Adrenal gland (tissue), 12 donors: ENCODE data around the gene RYR2. TPM values are rescaled to one million over a fixed set of nuclear protein-coding genes. Genes with fewer than 3 reads are reported as not detected.

Source experiments
- DNase-seq, 7 donors: peaks; one replicate each; pipeline ENCODE4 v3.0.0-alpha.2; 2019 to 2020
- H3K27ac ChIP-seq, 5 donors: fragments of 200-600 bp; sonication (generic) in 4 of 5; 1 replicate in 3 of 5; 2 replicates in 2 of 5; pipeline versions ENCODE4 v1.5.1 to v1.8.0; 2016 to 2020; ENCODE audit warnings: mild to moderate bottlenecking in 1 of 5
- H3K27me3 ChIP-seq: fragments of 200-600 bp; 2 replicates; pipeline ENCODE4 v1.8.0; 2021
- H3K36me3 ChIP-seq, 2 donors: fragments of 200-600 bp; replicated peaks in 1 of 2; 1 replicate in 1 of 2; 2 replicates in 1 of 2; pipeline versions ENCODE4 v1.5.1 to v1.8.0; 2018 to 2022
- H3K4me1 ChIP-seq, 2 donors: fragments of 200-600 bp; replicated peaks in 1 of 2; 1 replicate in 1 of 2; 2 replicates in 1 of 2; pipeline versions ENCODE4 v1.5.1 to v1.8.0; 2018 to 2021
- H3K4me3 ChIP-seq, 4 donors: fragments of 200-600 bp; sonication (generic) in 3 of 4; one replicate each; pipeline ENCODE4 v1.5.1; 2016 to 2018
- H3K9me3 ChIP-seq, 3 donors: fragments of 200-600 bp; sonication (generic) in 1 of 3; replicated peaks in 1 of 3; 1 replicate in 2 of 3; 2 replicates in 1 of 3; pipeline versions ENCODE4 v1.5.1 to v1.8.0; 2016 to 2021
- CTCF ChIP-seq, 6 experiments: fragments of 450-650 bp in 4 of 6; fragments of 200-600 bp in 2 of 6; sonication (generic) in 1 of 6; IDR thresholded peaks; 1 replicate in 5 of 6; 2 replicates in 1 of 6; pipeline versions ENCODE4 v1.5.1 to v1.8.0; 2016 to 2021; ENCODE audit warnings: antibody characterized with exemption in 6 of 6, mild to moderate bottlenecking in 2 of 6, moderate library complexity in 1 of 6
- POLR2A ChIP-seq, 2 donors: fragments of 450-650 bp; IDR thresholded peaks; one replicate each; pipeline ENCODE4 v1.6.1; 2017; ENCODE audit warnings: antibody characterized with exemption in 2 of 2, mild to moderate bottlenecking in 2 of 2, moderate library complexity in 1 of 2
- WGBS, 4 donors: extraction: QIAGEN DNeasy Blood & Tissue Kit in 2 of 4; methylation state at CpG; one replicate each; pipeline versions ENCODE4 v1.1.5 to v1.1.7; 2013 to 2017; 5-methylcytosine and 5-hydroxymethylcytosine counted together
- intact Hi-C, 2 donors: fragments of 100-400 bp; cut with DNase I; formaldehyde crosslinking; loops; one replicate each; pipeline versions ENCODE4 v1.14.1 to v1.15.0; 2022 to 2023
- polyA plus RNA-seq, 3 donors: library from polyadenylated mRNA; stranded (reverse); fragments of 200-250 nt in 2 of 3; fragments of 350-450 nt in 1 of 3; fragmentation: Illumina TruSeq in 1 of 3; extraction: RNeasy Lipid Tissue Mini Kit (QIAGEN cat#74804) in 1 of 3; gene quantifications; one replicate each; pipeline ENCODE4 v1.2.3, GENCODE V29; 2013 to 2014
- total RNA-seq, 9 donors: library from RNA; depleted of rRNA in 4 of 9; stranded (reverse); fragments of >200 nt in 4 of 9; fragments of 120-200 nt in 1 of 9; fragmentation: NEBNext Ultra II Directional in 1 of 9; extraction: Animal tissue kit (Norgen Biotek cat#: 25700) in 1 of 9; gene quantifications; one replicate each; pipeline versions ENCODE4 v1.1.0 to v1.2.4, GENCODE V29; 2013 to 2023
- donor health status: healthy with polysubstance abuse.
- donor health status: Bipolar disorder and iron deficiency.
- donor health status: DM: yes; HTN: yes; CAD: no.
- donor health status: DM: no; HTN: no; CAD: no.
- donor health status: DM: no; HTN: no; CAD: no.
- donor health status: DM: yes; HTN: yes; CAD: no.

The RYR2 gene
- total and polyA plus RNA-seq, 12 donors = 0.07 to 6.3 (median 0.18) TPM; not detected in 1

GRCh38 chr1:237867380-237867888, 825.5 kb downstream of the RYR2 start:
- H3K27ac ChIP-seq = no peak overlapping the region
- WGBS, 4 donors = 79 to 94% (median 85%) methylated on average over 1 of the region's 1 CpG
- peaks cover 0 to 4% (median 0%) of the 10 kb centered on the region in 3 donors for H3K9me3 ChIP-seq
- H3K36me3 ChIP-seq = no peaks in the 10 kb centered on the region
- no peak for DNase-seq
- TF ChIP-seq POLR2A (IDR thresholded peaks at IDR 0.05) (no peak), CTCF (IDR thresholded peaks at IDR 0.05) (no peak)
- intact Hi-C loops = no loop called here
- peaks cover 0 to 7% of the 10 kb centered on the region in 2 donors for H3K4me1 ChIP-seq
- no peak overlapping the region for H3K4me3 ChIP-seq
- H3K27me3 ChIP-seq = no peaks in the 10 kb centered on the region

GRCh38 chr1:237868817-237869600, 827.0 kb downstream of the RYR2 start:
- WGBS, 4 donors = 84 to 97% (median 90%) methylated on average over 4 of the region's 4 CpGs
- Histone ChIP-seq H3K4me1 (peaks cover 0 to 6% of the 10 kb centered on the region in 2 donors), H3K9me3 (peaks cover 0 to under 1% (median 0%) of the 10 kb centered on the region in 3 donors), H3K27me3 (no peaks in the 10 kb centered on the region), H3K27ac (no peak overlapping the region), H3K4me3 (no peak overlapping the region), H3K36me3 (no peaks in the 10 kb centered on the region)
- intact Hi-C loops = no loop called here
- TF ChIP-seq POLR2A (IDR thresholded peaks at IDR 0.05) = no peak
- TF ChIP-seq CTCF (IDR thresholded peaks at IDR 0.05) = no peak
- no peak for DNase-seq

GRCh38 chr1:237873487-237874211, 831.7 kb downstream of the RYR2 start:
- 47 to 62% (median 50%) methylated on average over 3 to 4 of the region's 4 CpGs for WGBS, 4 donors
- Histone ChIP-seq H3K4me3 (no peak overlapping the region), H3K36me3 (no peaks in the 10 kb centered on the region), H3K27me3 (no peaks in the 10 kb centered on the region), H3K9me3 (no peaks in the 10 kb centered on the region), H3K27ac (no peak overlapping the region), H3K4me1 (peaks cover 0 to 4% of the 10 kb centered on the region in 2 donors)
- DNase-seq = peak; percentile 60 to 82 (median 79)
- TF ChIP-seq CTCF (IDR thresholded peaks at IDR 0.05) = no peak
- TF ChIP-seq POLR2A (IDR thresholded peaks at IDR 0.05) = no peak
- intact Hi-C loops = no loop called here

- Histone ChIP-seq H3K27ac (no peak overlapping the region), H3K9me3 (no peaks in the 10 kb centered on the region), H3K36me3 (no peaks in the 10 kb centered on the region), H3K27me3 (no peaks in the 10 kb centered on the region), H3K4me1 (peaks cover 0 to 4% of the 10 kb centered on the region in 2 donors), H3K4me3 (no peak overlapping the region)
- 60 to 69% (median 65%) methylated on average over 8 of the region's 8 CpGs for WGBS, 4 donors
- peak in 4 of 7 donors; percentile 21 to 43 (median 32) for DNase-seq
- TF ChIP-seq CTCF (IDR thresholded peaks at IDR 0.05) (no peak), POLR2A (IDR thresholded peaks at IDR 0.05) (no peak)
- intact Hi-C loops = no loop called here
These were observed 833.3 kb downstream of the RYR2 start for GRCh38 chr1:237875291-237875690.
